Nephron progenitor cell (in vitro differentiated cells): ENCODE data around the gene RNF144A.
A peak's percentile ranks its signal among the peaks of the same experiment; 100 is the strongest.

Source experiments
- DNase-seq: peaks from one replicate; pipeline ENCODE4 v3.0.0; 2021
- H3K27ac Mint-ChIP-seq: 2 replicates; pipeline ENCODE4 v1.8.0; 2021; ENCODE audit warnings: mild to moderate bottlenecking, moderate library complexity, mixed read lengths
- H3K27me3 Mint-ChIP-seq: 2 replicates; pipeline ENCODE4 v1.8.0; 2021; ENCODE audit warnings: mild to moderate bottlenecking, low read depth, mixed read lengths; ENCODE audit not compliant: poor library complexity
- H3K36me3 Mint-ChIP-seq: 2 replicates; pipeline ENCODE4 v1.8.0; 2021; ENCODE audit warnings: low read depth, mixed read lengths
- H3K4me1 Mint-ChIP-seq: 2 replicates; pipeline ENCODE4 v1.8.0; 2021; ENCODE audit warnings: mixed read lengths
- H3K4me3 Mint-ChIP-seq: 2 replicates; pipeline ENCODE4 v1.8.0; 2021; ENCODE audit warnings: mild to moderate bottlenecking, moderate library complexity, mixed read lengths
- H3K9me3 Mint-ChIP-seq: 2 replicates; pipeline ENCODE4 v1.8.0; 2021; ENCODE audit warnings: mild to moderate bottlenecking, moderate library complexity, mixed read lengths
- CTCF ChIP-seq: fragments of 200-600 bp; sonication (generic); IDR thresholded peaks from 2 replicates; pipeline ENCODE4 v1.5.0; 2021; ENCODE audit warnings: antibody characterized with exemption

Gene RNF144A

GRCh38 chr2:6982934-6983589 is 65.8 kb downstream of the RNF144A start:
- DNase-seq: no peak
- H3K27ac Mint-ChIP-seq: peak overlapping the region; percentile 95
- H3K9me3 Mint-ChIP-seq: peaks cover 33% of the 10 kb centered on the region
- TF ChIP-seq CTCF: no peak
- H3K4me1 Mint-ChIP-seq: peaks cover 52% of the 10 kb centered on the region
- H3K27me3 Mint-ChIP-seq: peaks cover 2% of the 10 kb centered on the region
- no peak overlapping the region for H3K4me3 Mint-ChIP-seq
- peaks cover 54% of the 10 kb centered on the region for H3K36me3 Mint-ChIP-seq

- Mint-ChIP-seq H3K9me3 (peaks cover 22% of the 10 kb centered on the region), H3K4me1 (peaks cover 52% of the 10 kb centered on the region), H3K36me3 (peaks cover 53% of the 10 kb centered on the region), H3K4me3 (no peak overlapping the region), H3K27ac (peak overlapping the region; percentile 41), H3K27me3 (peaks cover 2% of the 10 kb centered on the region)
- no peak for DNase-seq
- no peak for TF ChIP-seq CTCF
Measured at GRCh38 chr2:6986301-6986911, 69.2 kb downstream of the RNF144A start.

DNA sequence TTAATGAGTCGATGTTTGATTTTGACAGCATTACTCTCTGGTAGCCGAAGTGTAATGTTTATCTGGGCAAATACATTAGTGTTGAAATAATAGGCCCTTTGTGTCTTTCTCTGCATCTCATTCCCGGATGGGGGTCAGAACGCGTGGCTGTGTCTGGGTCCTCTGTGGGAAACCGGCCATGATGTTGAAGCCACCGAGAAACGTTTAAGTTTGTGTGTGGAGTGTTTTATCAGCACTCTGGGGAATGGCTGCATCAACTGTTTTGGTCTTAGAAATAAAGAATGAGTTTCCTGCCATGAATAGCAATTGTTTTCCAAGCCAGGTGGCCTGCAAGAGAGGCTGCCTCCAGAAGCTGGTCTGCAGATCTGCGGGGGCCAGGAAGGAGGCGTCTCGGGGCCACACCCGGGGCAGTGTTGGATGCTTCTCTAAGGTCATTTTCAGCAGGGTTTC is 69.7 kb downstream of the RNF144A start:
- H3K36me3 Mint-ChIP-seq: peaks cover 53% of the 10 kb centered on the region
- peak overlapping the region; percentile 41 for H3K27ac Mint-ChIP-seq
- TF ChIP-seq CTCF: no peak
- no peak overlapping the region for H3K4me3 Mint-ChIP-seq
- peaks cover 55% of the 10 kb centered on the region for H3K4me1 Mint-ChIP-seq
- peaks cover 2% of the 10 kb centered on the region for H3K27me3 Mint-ChIP-seq
- no peak for DNase-seq
- peaks cover 18% of the 10 kb centered on the region for H3K9me3 Mint-ChIP-seq

- Mint-ChIP-seq H3K9me3 (peaks cover 15% of the 10 kb centered on the region), H3K4me3 (no peak overlapping the region), H3K36me3 (peaks cover 50% of the 10 kb centered on the region), H3K27me3 (no peaks in the 10 kb centered on the region), H3K27ac (no peak overlapping the region), H3K4me1 (peaks cover 55% of the 10 kb centered on the region)
- TF ChIP-seq CTCF: no peak
- DNase-seq: no peak
Measured at GRCh38 chr2:6990871-6991270, 73.7 kb downstream of the RNF144A start.

GRCh38 chr2:6992794-6993228 is 75.6 kb downstream of the RNF144A start:
- no peak overlapping the region for H3K4me3 Mint-ChIP-seq
- H3K4me1 Mint-ChIP-seq: peaks cover 35% of the 10 kb centered on the region
- no peaks in the 10 kb centered on the region for H3K27me3 Mint-ChIP-seq
- H3K9me3 Mint-ChIP-seq: peaks cover 15% of the 10 kb centered on the region
- H3K36me3 Mint-ChIP-seq: peaks cover 60% of the 10 kb centered on the region
- TF ChIP-seq CTCF: no peak
- no peak overlapping the region for H3K27ac Mint-ChIP-seq
- DNase-seq: no peak

DNA sequence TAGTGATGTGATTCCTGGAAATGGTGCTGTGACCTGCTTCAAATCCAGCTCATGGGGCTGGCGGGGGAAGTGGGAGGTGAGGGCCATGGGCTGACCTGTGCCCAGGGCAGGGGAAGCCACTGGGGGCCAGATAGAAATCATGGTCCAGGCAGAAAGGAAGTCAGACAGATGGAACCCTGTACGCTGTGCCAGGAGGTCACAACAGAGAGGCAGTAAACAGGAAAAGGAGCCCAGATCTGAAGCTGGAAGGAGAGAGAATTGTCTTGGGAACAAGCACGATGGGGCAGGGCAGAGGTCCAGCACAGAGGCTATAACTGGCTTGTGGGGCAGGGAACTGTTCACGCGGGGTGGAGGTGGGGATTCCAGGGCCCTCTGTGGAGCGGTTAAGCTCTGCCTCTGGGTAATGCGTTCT is 76.0 kb downstream of the RNF144A start:
- no peak overlapping the region for H3K4me3 Mint-ChIP-seq
- DNase-seq: no peak
- H3K4me1 Mint-ChIP-seq: peaks cover 35% of the 10 kb centered on the region
- no peak for TF ChIP-seq CTCF
- H3K27ac Mint-ChIP-seq: no peak overlapping the region
- peaks cover 59% of the 10 kb centered on the region for H3K36me3 Mint-ChIP-seq
- no peaks in the 10 kb centered on the region for H3K27me3 Mint-ChIP-seq
- H3K9me3 Mint-ChIP-seq: peaks cover 15% of the 10 kb centered on the region
